Esophagus muscularis mucosa (tissue), 4 donors: ENCODE results near the gene HAPLN3. TPM values are rescaled to one million over a fixed set of nuclear protein-coding genes. Genes with fewer than 3 reads are reported as not detected.

ENCODE experiments used
- DNase-seq: peaks from one replicate; pipeline ENCODE4 v3.0.0-alpha.2; 2017; ENCODE audit errors: extremely low spot score
- H3K27ac ChIP-seq, 4 donors: fragments of 200-600 bp; sonication (generic); replicated peaks in 1 of 4; 1 replicate in 3 of 4; 2 replicates in 1 of 4; pipeline ENCODE4 v1.5.1; 2016 to 2019; ENCODE audit warnings: mild to moderate bottlenecking in 1 of 4
- H3K27me3 ChIP-seq, 4 donors: fragments of 200-600 bp; sonication (generic); one replicate each; pipeline versions ENCODE4 v1.5.1 to v1.6.0; 2016 to 2019
- H3K36me3 ChIP-seq, 4 donors: fragments of 200-600 bp; sonication (generic); one replicate each; pipeline ENCODE4 v1.5.1; 2016 to 2019
- H3K4me1 ChIP-seq, 4 donors: fragments of 200-600 bp; sonication (generic); one replicate each; pipeline ENCODE4 v1.5.1; 2016 to 2019
- H3K4me3 ChIP-seq, 4 donors: fragments of 200-600 bp; sonication (generic); 1 replicate in 2 of 4; 2 replicates in 2 of 4; pipeline ENCODE4 v1.5.1; 2016 to 2019; ENCODE audit warnings: mild to moderate bottlenecking in 4 of 4, moderate library complexity in 1 of 4
- H3K9me3 ChIP-seq, 4 donors: fragments of 200-600 bp; sonication (generic); 1 replicate in 3 of 4; 2 replicates in 1 of 4; pipeline ENCODE4 v1.5.1; 2016 to 2019
- CTCF ChIP-seq, 3 experiments: fragments of 200-600 bp in 2 of 3; fragments of 450-650 bp in 1 of 3; sonication (generic) in 2 of 3; IDR thresholded peaks; one replicate each; pipeline ENCODE4 v1.5.1; 2017 to 2019; ENCODE audit warnings: antibody characterized with exemption in 3 of 3, mild to moderate bottlenecking in 2 of 3, moderate library complexity in 1 of 3
- EP300 ChIP-seq: sonication (generic); formaldehyde crosslinking; IDR thresholded peaks from one replicate; pipeline ENCODE4 v1.6.1; 2017; ENCODE audit warnings: antibody characterized with exemption
- POLR2A ChIP-seq: fragments of 450-650 bp; IDR thresholded peaks from one replicate; pipeline ENCODE4 v1.6.1; 2017; ENCODE audit warnings: antibody characterized with exemption, moderate library complexity, mild to moderate bottlenecking, low read depth
- POLR2AphosphoS5 ChIP-seq, 2 donors: sonication (generic); formaldehyde crosslinking; IDR thresholded peaks; one replicate each; pipeline ENCODE4 v1.6.1; 2017; ENCODE audit warnings: antibody characterized with exemption in 2 of 2
- WGBS: methylation state at CpG from one replicate; pipeline ENCODE4 v1.1.5; 2018; 5-methylcytosine and 5-hydroxymethylcytosine counted together
- intact Hi-C: fragments of 100-400 bp; cut with DNase I; formaldehyde crosslinking; loops from one replicate; pipeline ENCODE4 v1.15.1; 2023
- total RNA-seq, 4 donors: library from RNA; depleted of rRNA; stranded (reverse); fragments of >200 nt; gene quantifications; one replicate each; pipeline versions ENCODE4 v1.1.0 to v1.2.1, GENCODE V29; 2016

The HAPLN3 gene
- total RNA-seq, 4 donors from 2014 or later = 5.0 to 13.4 (median 9.9) TPM

GRCh38 chr15:88839146-88839545 lies 56.2 kb downstream of the HAPLN3 start:
- no peak for TF ChIP-seq EP300
- Histone ChIP-seq H3K27me3 (peaks cover 0 to 10% (median 0%) of the 10 kb centered on the region in 4 donors), H3K4me1 (peaks cover 0 to 6% (median 0%) of the 10 kb centered on the region in 4 donors), H3K4me3 (no peak overlapping the region), H3K27ac (no peak overlapping the region), H3K36me3 (no peaks in the 10 kb centered on the region), H3K9me3 (no peaks in the 10 kb centered on the region)
- WGBS = 83% methylated on average over 3 of the region's 3 CpGs
- intact Hi-C loops = no loop called here
- no peak for DNase-seq

GRCh38 chr15:88838667-88839066 lies 56.7 kb downstream of the HAPLN3 start:
- intact Hi-C loops = no loop called here
- H3K4me3 ChIP-seq = no peak overlapping the region
- WGBS = 90% methylated on average over 17 of the region's 18 CpGs
- TF ChIP-seq EP300 (no peak), POLR2A (no peak), CTCF (IDR thresholded peaks at IDR 0.05) (no peak), POLR2AphosphoS5 (IDR thresholded peaks at IDR 0.05) (no peak)
- no peak for DNase-seq
- no peaks in the 10 kb centered on the region for H3K36me3 ChIP-seq
- peaks cover 0 to 6% (median 0%) of the 10 kb centered on the region in 4 donors for H3K4me1 ChIP-seq
- H3K27ac ChIP-seq = no peak overlapping the region
- H3K9me3 ChIP-seq = no peaks in the 10 kb centered on the region
- peaks cover 0 to 10% (median 0%) of the 10 kb centered on the region in 4 donors for H3K27me3 ChIP-seq

- intact Hi-C loops = no loop called here
- no peaks in the 10 kb centered on the region for H3K27me3 ChIP-seq
- DNase-seq = no peak
- H3K4me3 ChIP-seq = no peak overlapping the region
- H3K36me3 ChIP-seq = no peaks in the 10 kb centered on the region
- TF ChIP-seq POLR2AphosphoS5 (IDR thresholded peaks at IDR 0.05) = no peak
- no peak for TF ChIP-seq EP300
- no peak for TF ChIP-seq CTCF (IDR thresholded peaks at IDR 0.05)
- no peak for TF ChIP-seq POLR2A
- no peaks in the 10 kb centered on the region for H3K9me3 ChIP-seq
- WGBS = 81% methylated on average over 2 of the region's 2 CpGs
- H3K27ac ChIP-seq = no peak overlapping the region
- peaks cover 0 to 6% (median 0%) of the 10 kb centered on the region in 4 donors for H3K4me1 ChIP-seq
These were observed 59.7 kb downstream of the HAPLN3 start for GRCh38 chr15:88835646-88836045.

GRCh38 chr15:88835119-88835518 lies 60.2 kb downstream of the HAPLN3 start:
- Histone ChIP-seq H3K4me3 (no peak overlapping the region), H3K9me3 (no peaks in the 10 kb centered on the region), H3K36me3 (no peaks in the 10 kb centered on the region), H3K4me1 (peaks cover 0 to 6% (median 0%) of the 10 kb centered on the region in 4 donors), H3K27me3 (no peaks in the 10 kb centered on the region), H3K27ac (no peak overlapping the region)
- no peak for DNase-seq
- no peak for TF ChIP-seq CTCF (IDR thresholded peaks at IDR 0.05)
- TF ChIP-seq POLR2A = no peak
- no peak for TF ChIP-seq POLR2AphosphoS5 (IDR thresholded peaks at IDR 0.05)
- WGBS = 77% methylated on average over 4 of the region's 4 CpGs
- intact Hi-C loops = no loop called here

- Histone ChIP-seq H3K4me3 (no peak overlapping the region), H3K36me3 (no peaks in the 10 kb centered on the region), H3K4me1 (peaks cover 0 to 6% (median 0%) of the 10 kb centered on the region in 4 donors), H3K27ac (no peak overlapping the region), H3K27me3 (no peaks in the 10 kb centered on the region), H3K9me3 (no peaks in the 10 kb centered on the region)
- intact Hi-C loops = loop anchor here (5.0 kb wide), 1 partner anchor 177 kb away; no protein-coding TSS in a partner anchor
- no peak for DNase-seq
- TF ChIP-seq CTCF (IDR thresholded peaks at IDR 0.05) = peak; percentile 49 to 54 (median 49)
- TF ChIP-seq POLR2AphosphoS5 (IDR thresholded peaks at IDR 0.05) = no peak
- 37% methylated on average over 12 of the region's 14 CpGs for WGBS
These were observed 61.0 kb downstream of the HAPLN3 start for GRCh38 chr15:88834211-88834812.
